ENCODE results near the gene ATP2B1.
"Not testable (repeated sequence)": the region's sequence is repeated elsewhere in the genome, so short reads cannot be mapped to it uniquely, and the experiment has no call there.

Gene ATP2B1

GRCh38 chr12:89710873-89711750 lies 2.5 kb upstream of the ATP2B1 start:
- DNase-seq, result no peak

- no peak for DNase-seq
These were observed 1.6 kb upstream of the ATP2B1 start for GRCh38 chr12:89709995-89710872.

- peak; percentile 99 for DNase-seq
These were observed 738 bp upstream of the ATP2B1 start for GRCh38 chr12:89709157-89709994.

GRCh38 chr12:89707703-89708564 lies 704 bp downstream of the ATP2B1 start:
- peak; percentile 36 for DNase-seq

GRCh38 chr12:89706986-89707702 lies 1.5 kb downstream of the ATP2B1 start:
- DNase-seq, result no peak

GRCh38 chr12:89706551-89706950 lies 2.1 kb downstream of the ATP2B1 start:
- no peak for DNase-seq

- DNase-seq, result no peak
These were observed 4.2 kb downstream of the ATP2B1 start for GRCh38 chr12:89704457-89704856.

- DNase-seq, result no peak
These were observed 4.9 kb downstream of the ATP2B1 start for GRCh38 chr12:89703768-89704167.

GRCh38 chr12:89702503-89702902 lies 6.1 kb downstream of the ATP2B1 start:
- DNase-seq, result no peak

GRCh38 chr12:89701606-89702206 lies 6.9 kb downstream of the ATP2B1 start:
- DNase-seq, result no peak

- DNase-seq, result no peak
These were observed 8.3 kb downstream of the ATP2B1 start for GRCh38 chr12:89700191-89700810.

- no peak for DNase-seq
These were observed 10.0 kb downstream of the ATP2B1 start for GRCh38 chr12:89698607-89699006.

GRCh38 chr12:89697728-89698127 lies 10.9 kb downstream of the ATP2B1 start:
- not testable (repeated sequence) for DNase-seq

- DNase-seq, result no peak
These were observed 11.3 kb downstream of the ATP2B1 start for GRCh38 chr12:89697296-89697695.

- DNase-seq, result no peak
These were observed 12.8 kb downstream of the ATP2B1 start for GRCh38 chr12:89695830-89696229.

- peak; percentile 37 for DNase-seq
These were observed 13.5 kb downstream of the ATP2B1 start for GRCh38 chr12:89695100-89695499.

GRCh38 chr12:89694542-89694941 lies 14.1 kb downstream of the ATP2B1 start:
- DNase-seq, result no peak

- DNase-seq, result peak; percentile 38
These were observed 14.9 kb downstream of the ATP2B1 start for GRCh38 chr12:89693639-89694202.

- no peak for DNase-seq
These were observed 16.2 kb downstream of the ATP2B1 start for GRCh38 chr12:89692439-89692838.

- no peak for DNase-seq
These were observed 17.0 kb downstream of the ATP2B1 start for GRCh38 chr12:89691659-89692058.

All from fibroblast of skin of right biceps (primary cell).